NCI-H1092 (cell line): ENCODE data around the gene ST3GAL4.

Experiments
- DNase-seq: peaks from one replicate; lab custom pipeline; 2025; lab: John Stamatoyannopoulos, UW

The ST3GAL4 gene

GRCh38 chr11:126452241-126453101 is 97.0 kb downstream of the ST3GAL4 start:
- DNase-seq: peak; percentile 45

GRCh38 chr11:126456089-126456488 is 100.6 kb downstream of the ST3GAL4 start:
- DNase-seq: no peak

GRCh38 chr11:126456783-126457542 is 101.5 kb downstream of the ST3GAL4 start:
- no peak for DNase-seq

- DNase-seq: no peak
Observed at GRCh38 chr11:126457817-126458216, 102.3 kb downstream of the ST3GAL4 start.

- DNase-seq: no peak
Observed at GRCh38 chr11:126459691-126460281, 104.3 kb downstream of the ST3GAL4 start.

- no peak for DNase-seq
Observed at GRCh38 chr11:126460417-126461095, 105.1 kb downstream of the ST3GAL4 start.

GRCh38 chr11:126461096-126461440 is 105.6 kb downstream of the ST3GAL4 start:
- DNase-seq: no peak

- DNase-seq: no peak
Observed at GRCh38 chr11:126461996-126462395, 106.5 kb downstream of the ST3GAL4 start.

- DNase-seq: no peak
Observed at GRCh38 chr11:126462422-126462821, 106.9 kb downstream of the ST3GAL4 start.
